ENCODE data around the gene FADS3.

DNA sequence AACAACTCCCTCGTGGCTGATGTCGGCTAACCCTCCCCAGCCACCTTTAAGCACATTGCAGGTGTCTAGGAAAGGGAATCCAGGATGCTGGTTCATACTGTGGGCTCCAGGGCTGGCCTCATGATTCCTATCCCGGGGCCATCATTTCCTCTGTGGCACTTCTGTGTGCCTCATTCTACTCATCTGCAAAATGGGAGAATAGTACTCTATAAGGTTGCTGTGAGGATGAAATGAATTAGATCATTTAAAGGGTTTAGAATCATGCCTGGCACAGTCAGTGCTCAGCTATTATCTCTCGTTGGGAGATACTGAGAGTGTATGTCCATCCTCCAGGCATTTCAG lies 4.3 kb upstream of the FADS3 start:
- TF ChIP-seq POLR2A (IDR thresholded peaks at IDR 0.05; ENCODE audit: low read depth, low read length), result no peak
- no peak for TF ChIP-seq POLR2AphosphoS5 (IDR thresholded peaks at IDR 0.05; ENCODE audit: low read depth, low read length)
